GM23248 (cell line): ENCODE measurements around the gene TAF4.

Experiments used
- EZH2 ChIP-seq: fragments of 200-600 bp; sonication (generic); IDR thresholded peaks from 2 replicates; pipeline ENCODE4 v1.6.1; 2018; ENCODE audit warnings: antibody characterized with exemption, mild to moderate bottlenecking; ENCODE audit not compliant: insufficient read depth, poor library complexity, severe bottlenecking
- EZH2phosphoT487 ChIP-seq: fragments of 200-600 bp; sonication (generic); IDR thresholded peaks from 2 replicates; pipeline ENCODE4 v1.6.1; 2018; ENCODE audit warnings: antibody characterized with exemption, moderate library complexity, mild to moderate bottlenecking, low read depth; ENCODE audit not compliant: insufficient read depth

DNA sequence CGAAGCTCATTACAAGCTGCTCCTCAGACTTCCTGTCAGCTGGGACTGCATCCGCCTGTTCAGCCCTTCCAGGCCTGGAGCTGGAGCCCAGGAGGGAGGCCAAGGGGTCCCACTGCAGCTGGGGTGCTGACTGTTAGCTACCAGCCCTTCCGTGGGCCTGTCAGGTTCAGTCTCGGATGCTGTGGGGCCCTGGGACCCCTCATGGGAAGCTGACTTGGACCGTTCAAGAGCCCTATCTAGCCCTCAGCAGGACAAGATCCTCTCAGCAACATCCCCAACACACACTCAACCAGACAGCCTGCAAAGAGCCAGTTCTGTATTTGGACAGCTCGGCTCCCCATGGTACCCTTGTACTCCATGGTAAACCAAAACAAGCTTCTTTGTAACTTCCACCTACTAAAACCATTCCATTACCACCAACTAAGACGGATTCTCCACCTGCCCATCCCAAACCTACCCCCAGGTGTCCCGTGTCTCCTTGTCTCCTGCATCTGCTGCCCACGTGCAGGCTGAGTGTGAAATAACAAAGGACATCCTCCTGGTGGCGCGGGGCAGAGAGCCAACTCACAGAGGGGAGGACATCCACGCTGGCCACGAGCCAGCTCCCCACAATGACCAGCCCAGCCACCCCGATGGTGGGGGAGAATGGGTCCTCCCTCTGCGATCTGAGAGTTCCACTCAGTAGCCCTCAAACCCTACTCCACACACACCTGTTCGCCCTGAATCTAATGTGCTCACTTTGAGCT lies 111.2 kb downstream of the TAF4 start:
- TF ChIP-seq EZH2 (no peak), EZH2phosphoT487 (no peak)
